CD14-positive monocyte (primary cell): ENCODE measurements around the gene SPHKAP. TPM values are rescaled to one million over a fixed set of nuclear protein-coding genes. Genes with fewer than 3 reads are reported as not detected.

Experiments used
- DNase-seq, 3 donors: peaks; one replicate each; pipeline ENCODE4 v3.0.0-alpha.2; 2011 to 2022
- H2AFZ ChIP-seq: 2 replicates; pipeline ENCODE4 v1.6.0; 2012; ENCODE audit warnings: mild to moderate bottlenecking, low read depth, low read length, inconsistent platforms; ENCODE audit not compliant: insufficient read depth, poor library complexity, severe bottlenecking
- H3K27ac ChIP-seq, 2 donors: 1 replicate in 1 of 2; 2 replicates in 1 of 2; pipeline ENCODE4 v1.5.1; 2012 to 2013; ENCODE audit warnings: low read length in 2 of 2, control low read depth in 1 of 2, inconsistent platforms in 1 of 2, low read depth in 1 of 2, mild to moderate bottlenecking in 1 of 2
- H3K27me3 ChIP-seq, 2 donors: one replicate each; pipeline versions ENCODE4 v1.6.0 to v1.6.1; 2011 to 2013; ENCODE audit warnings: low read length in 2 of 2; ENCODE audit not compliant: control insufficient read depth in 2 of 2, insufficient read depth in 2 of 2
- H3K36me3 ChIP-seq, 2 donors: replicated peaks in 1 of 2; 1 replicate in 1 of 2; 2 replicates in 1 of 2; pipeline versions ENCODE4 v1.5.1 to v1.6.1; 2012 to 2013; ENCODE audit warnings: low read length in 2 of 2, control low read depth in 1 of 2, inconsistent platforms in 1 of 2, mild to moderate bottlenecking in 1 of 2; ENCODE audit not compliant: insufficient read depth in 2 of 2, control insufficient read depth in 1 of 2
- H3K4me1 ChIP-seq, 2 donors: 1 replicate in 1 of 2; 2 replicates in 1 of 2; pipeline versions ENCODE4 v1.5.1 to v1.6.1; 2012 to 2013; ENCODE audit warnings: low read length in 2 of 2, control low read depth in 1 of 2, inconsistent platforms in 1 of 2, mild to moderate bottlenecking in 1 of 2, moderate library complexity in 1 of 2; ENCODE audit not compliant: insufficient read depth in 2 of 2, control insufficient read depth in 1 of 2
- H3K4me2 ChIP-seq: replicated peaks from 2 replicates; pipeline ENCODE3; 2012; ENCODE audit warnings: low read length, moderate library complexity, mild to moderate bottlenecking; ENCODE audit not compliant: poor library complexity, severe bottlenecking; ENCODE audit errors: extremely low read depth
- H3K4me3 ChIP-seq, 3 experiments: fragments of 200-600 bp in 1 of 3; sonication (generic) in 1 of 3; replicated peaks in 1 of 3; 1 replicate in 2 of 3; 2 replicates in 1 of 3; pipeline ENCODE4 v1.5.1; 2011 to 2013; ENCODE audit warnings: low read length in 3 of 3, mild to moderate bottlenecking in 3 of 3, control low read depth in 2 of 3, low read depth in 2 of 3, inconsistent platforms in 1 of 3, moderate library complexity in 1 of 3
- H3K79me2 ChIP-seq: 2 replicates; pipeline ENCODE4 v1.6.0; 2012; ENCODE audit warnings: mild to moderate bottlenecking, control low read depth, inconsistent platforms, low read length, moderate library complexity; ENCODE audit not compliant: insufficient read depth
- H3K9ac ChIP-seq: 2 replicates; pipeline ENCODE4 v1.6.0; 2017; ENCODE audit warnings: low read length, mild to moderate bottlenecking; ENCODE audit not compliant: insufficient read depth, poor library complexity, severe bottlenecking
- H3K9me3 ChIP-seq, 2 donors: replicated peaks in 1 of 2; 1 replicate in 1 of 2; 2 replicates in 1 of 2; pipeline versions ENCODE4 v1.5.1 to v1.6.1; 2012 to 2013; ENCODE audit warnings: low read length in 2 of 2, control low read depth in 1 of 2; ENCODE audit not compliant: control insufficient read depth in 1 of 2, insufficient read depth in 1 of 2
- H4K20me1 ChIP-seq: 2 replicates; pipeline ENCODE4 v1.6.0; 2012; ENCODE audit warnings: mild to moderate bottlenecking, low read length, control low read depth, moderate library complexity; ENCODE audit not compliant: insufficient read depth
- H3K27ac Mint-ChIP-seq, 7 donors: one replicate each; pipeline ENCODE4 v1.8.0; 2020; ENCODE audit warnings: mild to moderate bottlenecking in 7 of 7, mixed read lengths in 7 of 7, moderate library complexity in 6 of 7, inconsistent platforms in 2 of 7
- H3K27me3 Mint-ChIP-seq, 3 donors: one replicate each; pipeline ENCODE4 v1.8.0; 2021 to 2022; ENCODE audit warnings: low read depth in 3 of 3, mild to moderate bottlenecking in 3 of 3, mixed read lengths in 3 of 3, moderate library complexity in 3 of 3, inconsistent platforms in 1 of 3
- H3K36me3 Mint-ChIP-seq, 2 donors: one replicate each; pipeline ENCODE4 v1.8.0; 2020; ENCODE audit warnings: mixed read lengths in 2 of 2, inconsistent platforms in 1 of 2, mild to moderate bottlenecking in 1 of 2
- H3K4me1 Mint-ChIP-seq: one replicate; pipeline ENCODE4 v1.8.0; 2020; ENCODE audit warnings: mild to moderate bottlenecking, mixed read lengths
- H3K4me3 Mint-ChIP-seq, 2 donors: one replicate each; pipeline ENCODE4 v1.8.0; 2020; ENCODE audit warnings: mild to moderate bottlenecking in 2 of 2, mixed read lengths in 2 of 2, moderate library complexity in 1 of 2
- H3K9me3 Mint-ChIP-seq, 7 donors: one replicate each; pipeline ENCODE4 v1.8.0; 2020 to 2022; ENCODE audit warnings: mixed read lengths in 7 of 7, mild to moderate bottlenecking in 6 of 7, moderate library complexity in 6 of 7, inconsistent platforms in 2 of 7
- CTCF ChIP-seq: fragments of 200-600 bp; IDR thresholded peaks from one replicate; pipeline ENCODE4 v1.8.0; 2022; ENCODE audit warnings: antibody characterized with exemption, mild to moderate bottlenecking
- WGBS: methylation state at CpG from one replicate; pipeline ENCODE4 v1.1.5; 2013; ENCODE audit warnings: missing lambda C conversion rate; ENCODE audit not compliant: insufficient coverage; 5-methylcytosine and 5-hydroxymethylcytosine counted together
- intact Hi-C, 2 donors: fragments of 100-400 bp; cut with micrococcal nuclease; formaldehyde crosslinking; loops; one replicate each; pipeline versions ENCODE4 v1.15.0 to v1.15.1; 2023
- polyA plus RNA-seq, 3 donors: library from polyadenylated mRNA; depleted of rRNA in 1 of 3; unstranded in 2 of 3; stranded (reverse) in 1 of 3; fragments of 300-500 nt in 2 of 3; fragments of >200 nt in 1 of 3; fragmentation: Illumina TruSeq in 2 of 3; gene quantifications; 1 replicate in 2 of 3; 2 replicates in 1 of 3; pipeline ENCODE4 v1.2.3, GENCODE V29; 2012 to 2021
- small RNA-seq: library from RNA; depleted of rRNA; stranded (forward); fragments of <200 nt; gene quantifications from one replicate; pipeline ENCODE3, GENCODE V24; 2012; ENCODE audit warnings: low read depth; ENCODE audit not compliant: insufficient read length

SPHKAP gene
- polyA plus RNA-seq, 3 donors, result not detected

GRCh38 chr2:227932001-227932400 lies 249.5 kb downstream of the SPHKAP start:
- WGBS, result 96% methylated on average over 4 of the region's 6 CpGs
- Mint-ChIP-seq H3K9me3 (peaks cover 0 to 6% (median 1%) of the 10 kb centered on the region in 7 donors), H3K4me3 (no peak overlapping the region), H3K27me3 (peaks cover 0 to 3% (median 2%) of the 10 kb centered on the region in 3 donors), H3K27ac (no peak overlapping the region), H3K36me3 (no peaks in the 10 kb centered on the region), H3K4me1 (no peaks in the 10 kb centered on the region)
- DNase-seq, result no peak
- no peaks in the 10 kb centered on the region for H3K27me3 ChIP-seq
- no peaks in the 10 kb centered on the region for H3K79me2 ChIP-seq
- peaks cover 0 to 4% of the 10 kb centered on the region in 2 donors for H3K9me3 ChIP-seq
- no peak overlapping the region for H3K4me3 ChIP-seq
- intact Hi-C loops, result no loop called here
- TF ChIP-seq CTCF, result no peak
- no peak overlapping the region for H3K27ac ChIP-seq
- no peaks in the 10 kb centered on the region for H3K36me3 ChIP-seq
- H3K4me1 ChIP-seq, result no peaks in the 10 kb centered on the region
- no peaks in the 10 kb centered on the region for H4K20me1 ChIP-seq
- H2AFZ ChIP-seq, result no peak overlapping the region
- no peak overlapping the region for H3K4me2 ChIP-seq
- no peak overlapping the region for H3K9ac ChIP-seq

Small RNA genes lying within 50 kb of the gene (small RNA-seq; reads per million reads assigned to genes)
- gene RNU6-624P, result not detected
